SU-DHL-6 (cell line): Measurements from ENCODE around the gene GNB1L.
"Not testable (repeated sequence)": the region's sequence is repeated elsewhere in the genome, so short reads cannot be mapped to it uniquely, and the experiment has no call there.

Source experiments
- H2AFZ ChIP-seq: fragments of 200-600 bp; sonication (generic); 2 replicates; pipeline ENCODE4 v1.6.1; 2014; ENCODE audit warnings: low read depth, mild to moderate bottlenecking, moderate library complexity, mixed read lengths, antibody characterized with exemption, low read length; ENCODE audit not compliant: severe bottlenecking
- H3F3A ChIP-seq: fragments of 200-600 bp; shearing (Covaris generic); 2 replicates; pipeline ENCODE4 v1.6.0; 2016; ENCODE audit warnings: antibody characterized with exemption, mild to moderate bottlenecking; ENCODE audit not compliant: insufficient read depth
- H3K27ac ChIP-seq: fragments of 200-600 bp; sonication (generic); 2 replicates; pipeline ENCODE4 v1.5.1; 2016; ENCODE audit warnings: low read depth, mild to moderate bottlenecking, low read length, moderate library complexity, mixed read lengths
- H3K27me3 ChIP-seq: fragments of 200-600 bp; sonication (generic), shearing (Covaris generic); 2 replicates; pipeline ENCODE4 v1.6.0; 2014; ENCODE audit warnings: mild to moderate bottlenecking, low read length
- H3K36me3 ChIP-seq: fragments of 200-600 bp; sonication (generic); 2 replicates; pipeline ENCODE4 v1.6.1; 2014; ENCODE audit warnings: mild to moderate bottlenecking, low read length, mixed read lengths
- H3K4me2 ChIP-seq: fragments of 300-600, 200-600 bp; shearing (Covaris generic), sonication (generic); 2 replicates; pipeline ENCODE4 v1.6.0; 2014; ENCODE audit warnings: low read length, low read depth, mild to moderate bottlenecking; ENCODE audit not compliant: poor library complexity, severe bottlenecking
- H3K4me3 ChIP-seq: fragments of 200-600 bp; sonication (generic); 2 replicates; pipeline ENCODE4 v1.5.1; 2014; ENCODE audit warnings: antibody characterized with exemption, low read length, mild to moderate bottlenecking, mixed read lengths; ENCODE audit not compliant: insufficient read depth, poor library complexity, severe bottlenecking
- H3K79me2 ChIP-seq: fragments of 200-600 bp; sonication (generic); 2 replicates; pipeline ENCODE4 v1.6.1; 2014; ENCODE audit warnings: mild to moderate bottlenecking, low read length, moderate library complexity; ENCODE audit not compliant: insufficient read depth
- H3K9ac ChIP-seq: fragments of 200-600 bp; sonication (generic); 2 replicates; pipeline ENCODE4 v1.7.0; 2014; ENCODE audit warnings: mild to moderate bottlenecking, low read length
- H3K9me2 ChIP-seq: fragments of 200-600 bp; sonication (generic); replicated peaks from 2 replicates; pipeline ENCODE4 v1.6.1; 2014; ENCODE audit warnings: low read length; ENCODE audit not compliant: insufficient read depth
- H3K9me3 ChIP-seq: fragments of 200-600 bp; sonication (generic); 2 replicates; pipeline ENCODE4 v1.6.1; 2014; ENCODE audit warnings: low read length, mixed read lengths; ENCODE audit not compliant: insufficient read depth
- H4K20me1 ChIP-seq: fragments of 200-600 bp; sonication (generic); 2 replicates; pipeline ENCODE4 v1.6.1; 2014; ENCODE audit warnings: low read depth, mild to moderate bottlenecking, antibody characterized with exemption, low read length, moderate library complexity, mixed read lengths
- CTCF ChIP-seq: fragments of 200-600 bp; sonication (generic); IDR thresholded peaks from one replicate; pipeline ENCODE4 v1.5.1; 2017; ENCODE audit warnings: antibody characterized with exemption, mild to moderate bottlenecking, low read length, moderate library complexity; ENCODE audit not compliant: insufficient read depth, poor library complexity, severe bottlenecking
- EZH2phosphoT487 ChIP-seq: fragments of 200-600 bp; sonication (generic), shearing (Covaris generic); conservative IDR thresholded peaks from 2 replicates; pipeline ENCODE4 v1.6.1; 2018; ENCODE audit warnings: mild to moderate bottlenecking, antibody characterized with exemption, low read length, moderate library complexity, mixed read lengths

GNB1L gene

GRCh38 chr22:19779011-19779421 lies 75.7 kb downstream of the GNB1L start:
- no peaks in the 10 kb centered on the region for H4K20me1 ChIP-seq
- no peaks in the 10 kb centered on the region for H3K79me2 ChIP-seq
- H3K27me3 ChIP-seq, result no peaks in the 10 kb centered on the region
- no peak overlapping the region for H3K4me3 ChIP-seq
- H3K36me3 ChIP-seq, result no peaks in the 10 kb centered on the region
- H3K27ac ChIP-seq, result no peak overlapping the region
- no peaks in the 10 kb centered on the region for H3F3A ChIP-seq
- no peaks in the 10 kb centered on the region for H3K9me3 ChIP-seq
- H3K4me2 ChIP-seq, result no peak overlapping the region
- H2AFZ ChIP-seq, result no peak overlapping the region
- H3K9ac ChIP-seq, result no peak overlapping the region
- no peak for TF ChIP-seq CTCF
- TF ChIP-seq EZH2phosphoT487, result no peak
- H3K9me2 ChIP-seq, result no peaks in the 10 kb centered on the region

- not testable (repeated sequence) for H3K27me3 ChIP-seq, H3K9ac ChIP-seq, H3K9me2 ChIP-seq, H2AFZ ChIP-seq, H3K79me2 ChIP-seq, H3K4me3 ChIP-seq, H3F3A ChIP-seq, H3K9me3 ChIP-seq, H4K20me1 ChIP-seq, H3K27ac ChIP-seq, H3K4me2 ChIP-seq, H3K36me3 ChIP-seq
Observed at GRCh38 chr22:19777192-19777591, 77.5 kb downstream of the GNB1L start.

- no peak overlapping the region for H3K27ac ChIP-seq
- no peaks in the 10 kb centered on the region for H3F3A ChIP-seq
- no peaks in the 10 kb centered on the region for H4K20me1 ChIP-seq
- H3K79me2 ChIP-seq, result no peaks in the 10 kb centered on the region
- no peak for TF ChIP-seq EZH2phosphoT487
- no peak for TF ChIP-seq CTCF
- H3K4me2 ChIP-seq, result no peak overlapping the region
- no peak overlapping the region for H3K4me3 ChIP-seq
- H3K27me3 ChIP-seq, result no peaks in the 10 kb centered on the region
- no peak overlapping the region for H2AFZ ChIP-seq
- no peaks in the 10 kb centered on the region for H3K9me3 ChIP-seq
- no peak overlapping the region for H3K9ac ChIP-seq
- H3K36me3 ChIP-seq, result no peaks in the 10 kb centered on the region
- H3K9me2 ChIP-seq, result no peaks in the 10 kb centered on the region
Observed at GRCh38 chr22:19776433-19777031, 78.1 kb downstream of the GNB1L start.

- Histone ChIP-seq H3F3A (no peaks in the 10 kb centered on the region), H3K9ac (no peak overlapping the region), H3K79me2 (no peaks in the 10 kb centered on the region), H3K27ac (no peak overlapping the region), H3K4me2 (no peak overlapping the region), H3K9me2 (no peaks in the 10 kb centered on the region), H3K4me3 (no peak overlapping the region), H2AFZ (no peak overlapping the region), H3K27me3 (no peaks in the 10 kb centered on the region), H3K36me3 (no peaks in the 10 kb centered on the region), H3K9me3 (no peaks in the 10 kb centered on the region), H4K20me1 (no peaks in the 10 kb centered on the region)
- TF ChIP-seq EZH2phosphoT487, result no peak
- TF ChIP-seq CTCF, result no peak
Observed at GRCh38 chr22:19775496-19776325, 79.0 kb downstream of the GNB1L start.
